Measurements from ENCODE around the gene TMCO4.

The TMCO4 gene

GRCh38 chr1:19749685-19750084 is 50.0 kb downstream of the TMCO4 start:
- no peak for DNase-seq (ENCODE audit: low read depth)

- no peak for DNase-seq (ENCODE audit: low read depth)
Measured at GRCh38 chr1:19747761-19748160, 52.0 kb downstream of the TMCO4 start.

- DNase-seq (ENCODE audit: low read depth): no peak
Measured at GRCh38 chr1:19744886-19745285, 54.8 kb downstream of the TMCO4 start.

DNA sequence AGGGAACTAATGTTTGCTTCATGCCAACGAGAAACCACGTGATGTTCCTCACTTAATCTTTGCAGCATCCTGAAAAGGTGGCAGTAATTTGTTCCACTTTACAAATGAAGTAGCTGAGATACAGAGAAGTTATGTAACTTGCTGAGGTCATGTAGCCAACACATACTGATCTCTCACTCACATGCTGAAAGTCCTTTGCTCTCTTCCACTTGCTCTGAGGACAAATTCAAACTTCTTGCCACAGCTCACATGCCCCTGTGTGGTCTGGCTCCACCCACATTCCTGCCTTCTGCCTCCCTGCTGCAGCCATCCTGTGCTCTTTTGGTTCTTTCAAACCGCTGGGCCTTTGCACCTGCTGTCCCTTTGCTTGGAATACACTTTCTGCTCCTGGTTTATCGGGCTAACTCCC is 55.4 kb downstream of the TMCO4 start:
- no peak for DNase-seq (ENCODE audit: low read depth)

- no peak for DNase-seq (ENCODE audit: low read depth)
Measured at GRCh38 chr1:19743793-19744192, 55.9 kb downstream of the TMCO4 start.

DNA sequence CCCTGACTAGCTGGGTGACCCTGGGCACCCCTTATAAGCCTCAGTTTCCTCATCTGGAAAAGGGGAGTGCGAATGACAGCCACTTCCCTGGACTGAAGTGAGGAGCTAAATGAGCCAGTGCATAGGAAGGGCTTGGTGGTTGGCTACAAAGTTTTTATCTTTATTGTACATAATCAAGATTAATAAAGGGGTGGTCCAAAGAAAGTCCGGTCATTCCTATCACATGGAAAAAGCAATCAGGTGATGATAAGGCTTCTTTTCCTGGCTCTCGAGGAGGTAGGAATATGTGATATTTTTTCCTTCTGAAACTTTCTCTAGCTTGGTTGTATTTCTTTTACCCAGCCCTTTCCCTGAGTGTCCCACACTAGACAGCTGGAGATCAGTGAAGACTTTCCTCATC is 56.5 kb downstream of the TMCO4 start:
- no peak for DNase-seq (ENCODE audit: low read depth)

DNA sequence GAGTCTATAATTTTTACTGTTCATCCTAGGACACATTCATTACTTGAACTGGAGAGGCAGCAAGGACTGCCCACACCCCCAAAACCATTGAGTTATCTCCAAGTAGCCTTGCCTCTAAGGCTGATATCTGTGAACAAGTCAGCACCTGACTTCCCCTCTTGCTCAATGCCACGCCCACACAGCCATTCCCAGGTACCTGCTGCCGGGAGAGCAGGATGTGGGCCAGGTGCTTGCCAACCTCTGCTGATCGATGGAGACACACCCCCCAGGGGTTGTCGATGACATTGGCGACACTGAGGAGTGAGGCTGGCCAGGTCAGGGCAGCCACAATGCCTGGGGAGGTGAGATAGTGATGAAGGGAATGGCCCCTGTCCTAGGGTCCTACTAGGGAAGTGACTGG is 60.1 kb downstream of the TMCO4 start:
- DNase-seq (ENCODE audit: low read depth): no peak

- no peak for DNase-seq (ENCODE audit: low read depth)
Measured at GRCh38 chr1:19738669-19739068, 61.0 kb downstream of the TMCO4 start.

DNA sequence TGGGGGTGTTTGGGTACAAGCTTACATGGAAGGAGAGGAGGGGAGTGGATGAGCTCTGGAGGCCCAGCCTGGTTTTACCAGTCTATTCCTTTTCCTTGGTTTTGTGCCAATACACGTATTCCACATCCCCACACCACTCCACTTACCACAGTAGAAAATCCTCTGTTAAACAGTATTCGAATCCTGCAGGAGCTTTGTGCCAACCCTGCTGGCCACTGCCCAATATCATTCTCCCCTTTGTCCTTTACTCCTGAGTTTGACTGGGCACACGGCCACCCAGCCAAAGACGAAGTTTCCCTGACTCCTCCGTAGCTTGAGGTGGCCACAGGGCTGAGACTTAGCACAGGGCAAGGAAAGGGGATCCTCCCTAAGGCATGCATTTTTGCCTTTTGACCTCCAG is 61.6 kb downstream of the TMCO4 start:
- no peak for DNase-seq (ENCODE audit: low read depth)

DNA sequence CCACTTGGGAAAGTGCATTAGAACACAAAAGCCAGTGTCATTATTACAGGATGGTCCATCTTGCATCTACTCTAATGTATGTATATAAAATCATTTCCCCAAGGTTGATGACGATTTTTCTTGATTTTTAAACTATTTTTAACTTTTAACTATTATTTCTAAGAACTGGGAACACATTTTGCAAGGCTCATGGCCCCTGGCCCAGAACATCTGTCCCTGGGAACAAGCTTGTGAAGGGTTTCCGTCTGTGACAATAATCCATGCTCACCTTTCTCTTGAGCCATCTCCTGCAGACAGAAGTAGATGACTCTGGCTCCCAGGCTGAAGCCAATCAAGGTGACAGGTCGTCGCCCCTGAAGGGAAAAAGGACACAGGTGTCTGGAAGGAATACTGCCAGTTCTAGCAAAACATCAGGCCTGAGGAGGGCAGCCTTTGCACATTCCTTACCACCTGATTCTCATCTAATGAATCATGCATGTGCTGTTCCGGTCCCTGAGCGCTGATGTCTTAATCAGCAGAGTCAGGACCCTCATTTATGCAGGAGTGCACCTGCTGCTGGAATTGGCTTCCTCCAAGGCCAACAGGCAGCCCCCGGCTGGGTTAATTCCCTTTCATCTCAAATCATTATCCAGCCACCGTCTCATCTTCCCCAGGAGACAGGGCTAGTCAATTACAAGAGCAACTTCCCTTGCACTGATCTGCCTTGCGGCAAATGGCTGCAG is 62.5 kb downstream of the TMCO4 start:
- DNase-seq (ENCODE audit: low read depth): no peak

- DNase-seq (ENCODE audit: low read depth): no peak
Measured at GRCh38 chr1:19735440-19736127, 64.1 kb downstream of the TMCO4 start.

- no peak for DNase-seq (ENCODE audit: low read depth)
Measured at GRCh38 chr1:19734472-19734999, 65.2 kb downstream of the TMCO4 start.

DNA sequence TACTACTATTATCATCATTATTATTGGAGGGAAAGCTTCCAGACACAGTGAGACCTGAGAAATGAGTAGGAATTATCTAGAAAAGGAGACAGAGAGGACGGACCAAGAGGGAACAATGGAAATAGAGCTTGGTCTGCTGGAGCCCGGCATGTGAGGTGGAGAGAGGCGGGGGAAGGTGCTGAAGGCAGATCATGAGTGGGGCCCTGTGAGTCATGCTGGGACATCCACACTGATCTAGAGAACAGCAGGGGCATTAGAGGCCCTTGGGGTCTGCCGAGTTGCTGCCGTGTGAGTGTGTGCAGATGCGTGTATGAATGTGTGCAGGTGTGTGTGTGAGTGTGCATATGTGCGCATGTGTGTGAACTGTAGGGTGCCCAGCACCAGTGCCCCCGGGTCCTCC is 65.7 kb downstream of the TMCO4 start:
- no peak for DNase-seq (ENCODE audit: low read depth)

- no peak for DNase-seq (ENCODE audit: low read depth)
Measured at GRCh38 chr1:19733615-19734014, 66.1 kb downstream of the TMCO4 start.

DNA sequence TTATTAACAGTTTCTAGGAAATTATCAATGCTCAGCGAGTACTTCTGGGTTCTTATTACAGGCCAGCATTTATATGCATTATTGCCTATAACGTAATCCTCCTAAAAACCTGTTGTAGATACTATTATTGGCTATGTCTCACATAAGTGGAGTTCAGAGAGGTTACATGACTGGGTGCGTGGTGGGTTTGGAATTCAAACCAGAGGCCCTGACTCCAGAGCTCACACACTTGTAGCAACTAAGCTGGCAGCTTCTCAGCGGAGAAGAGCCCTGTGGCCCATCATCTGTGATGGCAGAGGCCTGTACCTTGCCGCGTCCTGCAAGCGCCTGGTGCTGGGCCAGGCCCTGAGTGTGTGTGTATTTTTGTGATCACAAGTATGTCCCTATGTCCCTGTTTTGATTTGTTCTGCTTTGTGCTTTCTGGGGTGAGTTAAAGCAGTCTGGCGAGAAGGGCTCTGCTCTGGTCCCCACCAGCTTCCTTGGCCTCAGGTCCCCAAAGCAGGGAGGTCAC is 68.3 kb downstream of the TMCO4 start:
- no peak for DNase-seq (ENCODE audit: low read depth)

DNA sequence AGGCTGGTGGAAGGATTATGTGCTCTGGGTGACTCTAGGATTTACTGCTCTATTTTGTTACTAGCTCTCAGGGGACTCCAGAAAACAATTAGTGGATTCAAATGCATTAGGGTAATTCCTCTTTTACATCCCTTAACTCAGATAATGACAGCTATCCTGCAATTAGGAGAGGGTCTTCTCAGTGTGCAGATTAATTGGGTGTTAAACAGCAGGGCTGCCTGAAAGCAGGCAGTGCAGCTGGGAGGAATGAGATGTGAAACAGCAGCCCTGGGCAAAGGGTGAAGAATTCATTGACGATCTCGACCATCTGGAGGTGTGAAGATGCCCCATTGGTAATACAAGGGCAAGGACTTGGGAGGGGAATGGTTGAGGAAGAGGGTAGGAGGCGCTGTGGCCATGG is 68.9 kb downstream of the TMCO4 start:
- no peak for DNase-seq (ENCODE audit: low read depth)

DNA sequence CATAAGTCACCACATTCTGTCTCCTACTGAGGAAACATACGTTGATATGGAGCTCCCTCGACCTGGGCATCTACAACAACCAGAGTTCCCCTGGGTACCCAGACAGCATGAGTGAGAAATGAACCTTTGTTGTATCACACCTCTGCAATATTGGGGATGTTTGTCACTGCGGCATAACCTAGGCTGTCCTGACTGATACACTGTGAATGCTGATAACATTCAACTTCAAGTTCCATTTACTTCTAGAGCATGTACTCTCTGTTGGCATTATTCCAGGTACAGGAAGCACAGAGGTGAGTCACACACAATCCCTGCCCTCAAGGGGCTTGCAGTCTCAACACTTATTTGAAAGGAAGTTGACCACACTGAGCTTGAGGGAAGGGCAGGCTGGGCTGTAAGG is 69.5 kb downstream of the TMCO4 start:
- no peak for DNase-seq (ENCODE audit: low read depth)

- DNase-seq (ENCODE audit: low read depth): no peak
Measured at GRCh38 chr1:19728413-19729145, 71.1 kb downstream of the TMCO4 start.

DNA sequence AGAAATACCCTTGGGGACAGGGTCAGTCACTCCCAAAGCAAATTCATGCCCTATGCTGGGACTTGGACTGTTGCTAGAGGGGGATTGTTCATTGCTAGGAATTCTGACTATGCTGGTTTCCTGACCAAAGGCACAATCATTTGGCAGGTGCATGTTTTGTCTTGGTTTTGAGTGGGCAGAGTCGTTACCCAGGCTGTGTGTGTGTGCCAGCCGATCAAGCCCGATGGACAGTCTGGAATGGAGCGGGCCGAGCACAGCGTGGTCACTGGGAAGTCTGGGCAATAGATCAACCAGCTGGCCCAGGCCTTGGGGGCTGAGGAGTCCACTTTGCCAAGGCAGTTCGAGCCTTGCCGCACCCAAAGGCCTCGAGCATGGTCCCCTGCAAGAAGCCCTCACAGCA is 74.1 kb downstream of the TMCO4 start:
- DNase-seq (ENCODE audit: low read depth): no peak

- DNase-seq (ENCODE audit: low read depth): no peak
Measured at GRCh38 chr1:19723874-19724273, 75.8 kb downstream of the TMCO4 start.

- no peak for DNase-seq (ENCODE audit: low read depth)
Measured at GRCh38 chr1:19720973-19721372, 78.7 kb downstream of the TMCO4 start.

- no peak for DNase-seq (ENCODE audit: low read depth)
Measured at GRCh38 chr1:19720174-19720573, 79.5 kb downstream of the TMCO4 start.

- DNase-seq (ENCODE audit: low read depth): no peak
Measured at GRCh38 chr1:19717467-19717866, 82.2 kb downstream of the TMCO4 start.
